Natural killer cell treated with Interleukin-12 subunit alpha and Interleukin-12 subunit beta and Interleukin-15 and Interleukin-18, amount 100 ng/mL, for 72 hours (primary cell): ENCODE measurements around the gene CASQ2. TPM values are rescaled to one million over a fixed set of nuclear protein-coding genes. Genes with fewer than 3 reads are reported as not detected.

ENCODE experiments used
- total RNA-seq, 2 donors: library from RNA; stranded (reverse); gene quantifications; one replicate each; pipeline ENCODE4 v1.2.3, GENCODE V29; 2022

CASQ2 gene
- total RNA-seq, 2 donors from 2014 or later, result not detected

Other genes starting within 250 kb of the CASQ2 start
- gene VANGL1, start 126.7 kb downstream of the CASQ2 start, total RNA-seq, result 1 to 10 TPM; 6.5 to 7.3 TPM
- not detected for gene NHLH2, start 72.4 kb upstream of the CASQ2 start, total RNA-seq
- 1 to 10 TPM; 5.0 to 5.6 TPM for gene SLC22A15, start 207.8 kb upstream of the CASQ2 start, total RNA-seq